ENCODE results near the gene CLPTM1L. TPM values are rescaled to one million over a fixed set of nuclear protein-coding genes. Genes with fewer than 3 reads are reported as not detected.

Gene CLPTM1L

Small RNAs within 50 kb of the gene (small RNA-seq; reads per million reads assigned to genes)
- not detected for gene MIR4457 (ENCODE audit: insufficient read depth)

Data from mesendoderm (in vitro differentiated cells).